H1 (cell line): ENCODE results near the gene CLEC10A. TPM values are rescaled to one million over a fixed set of nuclear protein-coding genes. Genes with fewer than 3 reads are reported as not detected.

Experiments
- ASH2L ChIP-seq: fragments of 200-600, 300-600 bp; sonication (generic); IDR thresholded peaks from one replicate; pipeline ENCODE4 v1.7.1; 2017; ENCODE audit warnings: low read length
- BCL11A ChIP-seq, 2 experiments: IDR thresholded peaks; one replicate each; pipeline ENCODE4 v1.6.1; 2011; ENCODE audit warnings: low read depth in 2 of 2, low read length in 2 of 2, mild to moderate bottlenecking in 2 of 2
- CHD1 ChIP-seq: IDR thresholded peaks from 2 replicates; pipeline ENCODE4 v1.6.1; 2012; ENCODE audit warnings: low read depth, low read length, improper control_type of control experiment
- EGR1 ChIP-seq: IDR thresholded peaks from 2 replicates; pipeline ENCODE4 v1.6.1; 2011; ENCODE audit warnings: low read depth, low read length, borderline replicate concordance
- GABPA ChIP-seq: IDR thresholded peaks from 2 replicates; pipeline ENCODE4 v1.6.1; 2011; ENCODE audit warnings: mild to moderate bottlenecking, low read length, moderate library complexity, borderline replicate concordance; ENCODE audit not compliant: insufficient read depth
- KDM5A ChIP-seq: fragments of 200-600 bp; IDR thresholded peaks from 2 replicates; pipeline ENCODE4 v1.7.1; 2012; ENCODE audit warnings: mild to moderate bottlenecking, low read length, inconsistent platforms, mixed read lengths
- NANOG ChIP-seq: IDR thresholded peaks from 2 replicates; pipeline ENCODE4 v1.6.1; 2011; ENCODE audit warnings: low read length, low read depth, mild to moderate bottlenecking, inconsistent platforms; ENCODE audit not compliant: insufficient read depth, poor library complexity, severe bottlenecking
- RAD21 ChIP-seq, 2 experiments: IDR thresholded peaks in 1 of 2; conservative IDR thresholded peaks in 1 of 2; 2 replicates each; pipeline ENCODE4 v1.6.1; 2011; ENCODE audit warnings: low read depth in 2 of 2, low read length in 2 of 2, improper control_type of control experiment in 1 of 2, inconsistent platforms in 1 of 2, mild to moderate bottlenecking in 1 of 2, moderate library complexity in 1 of 2
- SP2 ChIP-seq: IDR thresholded peaks from 2 replicates; pipeline ENCODE4 v1.6.1; 2012; ENCODE audit warnings: mild to moderate bottlenecking, low read length, inconsistent platforms
- YY1 ChIP-seq: IDR thresholded peaks from 2 replicates; pipeline ENCODE4 v1.6.1; 2011; ENCODE audit warnings: low read depth, mild to moderate bottlenecking, low read length
- ZNF274 ChIP-seq: IDR thresholded peaks from 2 replicates; pipeline ENCODE4 v1.7.0; 2012; ENCODE audit warnings: low read length, borderline replicate concordance; ENCODE audit errors: extremely low read depth
- polyA plus RNA-seq, 7 experiments: library from polyadenylated mRNA; depleted of rRNA in 3 of 7; stranded (reverse) in 5 of 7; unstranded in 2 of 7; fragments of >200 nt in 5 of 7; fragments of 200-250 nt in 2 of 7; gene quantifications; 1 replicate in 5 of 7; 2 replicates in 1 of 7; 4 replicates in 1 of 7; pipeline versions ENCODE4 v1.2.1 to v1.2.3, GENCODE V29; 2011 to 2013; ENCODE audit warnings: missing spikeins in 2 of 7, mixed read lengths in 2 of 7
- total RNA-seq: library from RNA; stranded (reverse); fragmentation: NEBNext Ultra II Directional; extraction: Animal tissue kit (Norgen Biotek cat#: 25700); gene quantifications from 2 replicates; pipeline ENCODE4 v1.2.1, GENCODE V29; 2021
- TF ChIP-seq, protein P1 (sequence below): fragments of 300-600 bp; sonication (generic); IDR thresholded peaks from 2 replicates; pipeline ENCODE4 v1.7.1; 2012; ENCODE audit warnings: low read length, moderate library complexity, mild to moderate bottlenecking, inconsistent platforms; ENCODE audit not compliant: insufficient replicate concordance

The CLEC10A gene
- total and polyA plus RNA-seq, 2 of the 8 experiments (the other 6 are each of a cell fraction or from before 2014, with no cell fraction given) = not detected

DNA sequence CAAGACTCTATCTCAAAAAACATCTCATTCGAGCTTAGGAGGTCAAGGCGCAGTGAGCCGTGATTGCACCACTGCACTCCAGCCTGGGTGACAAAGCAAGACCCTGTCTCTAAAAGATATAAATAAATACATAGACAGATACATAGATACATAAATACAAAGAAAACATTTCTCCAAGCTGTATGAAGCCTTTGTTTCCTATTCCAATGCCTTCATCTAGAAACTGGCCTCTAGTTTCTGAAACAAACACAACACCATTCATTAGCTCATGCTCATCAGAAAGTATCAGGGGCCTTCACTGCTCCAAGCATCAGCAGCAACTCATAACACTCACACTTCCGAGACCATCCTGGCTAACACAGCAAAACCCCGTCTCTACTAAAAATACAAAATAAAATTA lies 44.9 kb upstream of the CLEC10A start (continued):
- TF ChIP-seq, protein P1, sequence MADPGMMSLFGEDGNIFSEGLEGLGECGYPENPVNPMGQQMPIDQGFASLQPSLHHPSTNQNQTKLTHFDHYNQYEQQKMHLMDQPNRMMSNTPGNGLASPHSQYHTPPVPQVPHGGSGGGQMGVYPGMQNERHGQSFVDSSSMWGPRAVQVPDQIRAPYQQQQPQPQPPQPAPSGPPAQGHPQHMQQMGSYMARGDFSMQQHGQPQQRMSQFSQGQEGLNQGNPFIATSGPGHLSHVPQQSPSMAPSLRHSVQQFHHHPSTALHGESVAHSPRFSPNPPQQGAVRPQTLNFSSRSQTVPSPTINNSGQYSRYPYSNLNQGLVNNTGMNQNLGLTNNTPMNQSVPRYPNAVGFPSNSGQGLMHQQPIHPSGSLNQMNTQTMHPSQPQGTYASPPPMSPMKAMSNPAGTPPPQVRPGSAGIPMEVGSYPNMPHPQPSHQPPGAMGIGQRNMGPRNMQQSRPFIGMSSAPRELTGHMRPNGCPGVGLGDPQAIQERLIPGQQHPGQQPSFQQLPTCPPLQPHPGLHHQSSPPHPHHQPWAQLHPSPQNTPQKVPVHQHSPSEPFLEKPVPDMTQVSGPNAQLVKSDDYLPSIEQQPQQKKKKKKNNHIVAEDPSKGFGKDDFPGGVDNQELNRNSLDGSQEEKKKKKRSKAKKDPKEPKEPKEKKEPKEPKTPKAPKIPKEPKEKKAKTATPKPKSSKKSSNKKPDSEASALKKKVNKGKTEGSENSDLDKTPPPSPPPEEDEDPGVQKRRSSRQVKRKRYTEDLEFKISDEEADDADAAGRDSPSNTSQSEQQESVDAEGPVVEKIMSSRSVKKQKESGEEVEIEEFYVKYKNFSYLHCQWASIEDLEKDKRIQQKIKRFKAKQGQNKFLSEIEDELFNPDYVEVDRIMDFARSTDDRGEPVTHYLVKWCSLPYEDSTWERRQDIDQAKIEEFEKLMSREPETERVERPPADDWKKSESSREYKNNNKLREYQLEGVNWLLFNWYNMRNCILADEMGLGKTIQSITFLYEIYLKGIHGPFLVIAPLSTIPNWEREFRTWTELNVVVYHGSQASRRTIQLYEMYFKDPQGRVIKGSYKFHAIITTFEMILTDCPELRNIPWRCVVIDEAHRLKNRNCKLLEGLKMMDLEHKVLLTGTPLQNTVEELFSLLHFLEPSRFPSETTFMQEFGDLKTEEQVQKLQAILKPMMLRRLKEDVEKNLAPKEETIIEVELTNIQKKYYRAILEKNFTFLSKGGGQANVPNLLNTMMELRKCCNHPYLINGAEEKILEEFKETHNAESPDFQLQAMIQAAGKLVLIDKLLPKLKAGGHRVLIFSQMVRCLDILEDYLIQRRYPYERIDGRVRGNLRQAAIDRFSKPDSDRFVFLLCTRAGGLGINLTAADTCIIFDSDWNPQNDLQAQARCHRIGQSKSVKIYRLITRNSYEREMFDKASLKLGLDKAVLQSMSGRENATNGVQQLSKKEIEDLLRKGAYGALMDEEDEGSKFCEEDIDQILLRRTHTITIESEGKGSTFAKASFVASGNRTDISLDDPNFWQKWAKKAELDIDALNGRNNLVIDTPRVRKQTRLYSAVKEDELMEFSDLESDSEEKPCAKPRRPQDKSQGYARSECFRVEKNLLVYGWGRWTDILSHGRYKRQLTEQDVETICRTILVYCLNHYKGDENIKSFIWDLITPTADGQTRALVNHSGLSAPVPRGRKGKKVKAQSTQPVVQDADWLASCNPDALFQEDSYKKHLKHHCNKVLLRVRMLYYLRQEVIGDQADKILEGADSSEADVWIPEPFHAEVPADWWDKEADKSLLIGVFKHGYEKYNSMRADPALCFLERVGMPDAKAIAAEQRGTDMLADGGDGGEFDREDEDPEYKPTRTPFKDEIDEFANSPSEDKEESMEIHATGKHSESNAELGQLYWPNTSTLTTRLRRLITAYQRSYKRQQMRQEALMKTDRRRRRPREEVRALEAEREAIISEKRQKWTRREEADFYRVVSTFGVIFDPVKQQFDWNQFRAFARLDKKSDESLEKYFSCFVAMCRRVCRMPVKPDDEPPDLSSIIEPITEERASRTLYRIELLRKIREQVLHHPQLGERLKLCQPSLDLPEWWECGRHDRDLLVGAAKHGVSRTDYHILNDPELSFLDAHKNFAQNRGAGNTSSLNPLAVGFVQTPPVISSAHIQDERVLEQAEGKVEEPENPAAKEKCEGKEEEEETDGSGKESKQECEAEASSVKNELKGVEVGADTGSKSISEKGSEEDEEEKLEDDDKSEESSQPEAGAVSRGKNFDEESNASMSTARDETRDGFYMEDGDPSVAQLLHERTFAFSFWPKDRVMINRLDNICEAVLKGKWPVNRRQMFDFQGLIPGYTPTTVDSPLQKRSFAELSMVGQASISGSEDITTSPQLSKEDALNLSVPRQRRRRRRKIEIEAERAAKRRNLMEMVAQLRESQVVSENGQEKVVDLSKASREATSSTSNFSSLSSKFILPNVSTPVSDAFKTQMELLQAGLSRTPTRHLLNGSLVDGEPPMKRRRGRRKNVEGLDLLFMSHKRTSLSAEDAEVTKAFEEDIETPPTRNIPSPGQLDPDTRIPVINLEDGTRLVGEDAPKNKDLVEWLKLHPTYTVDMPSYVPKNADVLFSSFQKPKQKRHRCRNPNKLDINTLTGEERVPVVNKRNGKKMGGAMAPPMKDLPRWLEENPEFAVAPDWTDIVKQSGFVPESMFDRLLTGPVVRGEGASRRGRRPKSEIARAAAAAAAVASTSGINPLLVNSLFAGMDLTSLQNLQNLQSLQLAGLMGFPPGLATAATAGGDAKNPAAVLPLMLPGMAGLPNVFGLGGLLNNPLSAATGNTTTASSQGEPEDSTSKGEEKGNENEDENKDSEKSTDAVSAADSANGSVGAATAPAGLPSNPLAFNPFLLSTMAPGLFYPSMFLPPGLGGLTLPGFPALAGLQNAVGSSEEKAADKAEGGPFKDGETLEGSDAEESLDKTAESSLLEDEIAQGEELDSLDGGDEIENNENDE = no peak
- no peak for TF ChIP-seq KDM5A
- no peak for TF ChIP-seq SP2
- TF ChIP-seq RAD21 (IDR thresholded peaks at IDR 0.05 in 1 of 2, conservative IDR thresholded peaks at IDR 0.05 in 1 of 2; ENCODE audit: low read depth in 2 of 2, low read length in 2 of 2) = no peak
- TF ChIP-seq ASH2L = no peak
- no peak for TF ChIP-seq GABPA
- TF ChIP-seq EGR1 = no peak
- TF ChIP-seq CHD1 = no peak
- TF ChIP-seq BCL11A (IDR thresholded peaks at IDR 0.05; ENCODE audit: low read depth in 2 of 2, low read length in 2 of 2) = no peak
- TF ChIP-seq NANOG = no peak
- TF ChIP-seq YY1 = no peak
- TF ChIP-seq ZNF274 = no peak
